NCI-H345 treated with DMSO at 0.1 percent for 48 hours (cell line): ENCODE measurements around the gene CHSY3.
A peak's percentile ranks its signal among the peaks of the same experiment; 100 is the strongest.

Experiments used
- DNase-seq: peaks from one replicate; lab custom pipeline; 2025; ENCODE audit not compliant: unreplicated experiment; lab: John Stamatoyannopoulos, UW

Gene CHSY3

DNA sequence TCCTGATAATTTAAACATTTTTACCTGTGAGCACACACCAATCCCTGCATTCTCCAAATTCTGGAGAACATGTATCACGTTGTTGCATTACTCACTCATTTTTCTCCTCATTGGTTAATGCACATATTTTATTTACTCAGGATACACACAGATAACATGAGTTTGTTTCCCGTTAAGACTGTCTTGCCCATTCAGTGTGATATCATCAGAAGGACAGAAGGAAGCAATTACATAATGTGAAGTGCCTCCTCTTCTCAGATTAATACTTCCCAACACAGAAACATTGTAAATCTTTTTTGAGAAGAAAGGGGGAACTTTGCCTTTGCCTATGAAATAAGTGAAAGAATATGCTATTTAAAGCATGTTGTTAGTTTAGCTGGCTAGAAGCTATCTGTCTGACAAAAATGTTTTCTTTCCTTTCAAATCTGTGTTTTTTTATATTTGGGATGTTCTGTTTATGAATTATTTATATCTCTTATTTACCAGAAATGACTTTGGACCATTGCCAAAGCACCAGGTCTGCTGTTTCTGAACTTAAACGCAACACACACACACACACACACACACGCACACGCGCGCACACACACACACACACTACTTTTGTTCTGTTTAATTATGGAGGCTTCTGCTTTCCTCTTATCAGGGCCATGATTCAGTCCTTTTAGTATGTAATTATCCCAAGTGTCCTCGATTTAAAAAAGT lies 186.5 kb downstream of the CHSY3 start:
- DNase-seq, result no peak

DNA sequence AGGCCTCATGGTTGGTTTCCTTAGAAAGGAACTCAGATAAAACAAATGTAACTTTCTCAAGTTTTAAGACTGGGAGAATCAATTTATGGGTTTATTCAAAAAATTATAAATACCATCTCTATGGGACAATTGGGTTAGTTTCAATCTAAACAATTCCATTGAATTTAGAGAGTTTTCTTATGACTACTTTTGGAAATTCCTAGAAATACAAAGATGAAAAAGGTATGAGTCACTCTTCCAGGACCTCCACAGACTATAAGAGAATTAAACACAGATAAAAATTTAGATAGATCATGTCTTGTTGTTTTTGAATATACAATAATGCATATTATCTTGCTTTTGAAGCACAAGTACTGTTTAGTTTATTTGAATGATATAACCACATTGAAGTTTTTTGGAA lies 188.7 kb downstream of the CHSY3 start:
- DNase-seq, result no peak

DNA sequence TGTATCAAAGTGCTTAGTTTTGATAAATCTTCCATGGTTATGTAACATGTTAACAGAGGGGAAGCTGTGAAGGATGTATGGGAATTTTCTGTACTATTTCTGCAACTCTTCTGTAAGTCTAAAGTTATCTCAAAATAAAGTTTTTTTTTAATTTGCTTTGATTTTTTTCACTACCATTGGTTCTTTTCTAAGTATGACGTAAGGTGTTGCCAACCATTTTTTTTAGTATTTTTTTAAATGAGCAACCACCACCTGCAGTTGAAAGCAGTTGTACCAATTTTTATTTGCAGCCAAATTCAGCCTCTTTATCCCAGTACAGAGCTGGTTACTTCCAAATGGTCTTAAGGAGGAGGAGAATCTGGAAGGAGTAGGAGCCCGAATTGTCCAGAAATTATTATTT lies 192.2 kb downstream of the CHSY3 start:
- no peak for DNase-seq

DNA sequence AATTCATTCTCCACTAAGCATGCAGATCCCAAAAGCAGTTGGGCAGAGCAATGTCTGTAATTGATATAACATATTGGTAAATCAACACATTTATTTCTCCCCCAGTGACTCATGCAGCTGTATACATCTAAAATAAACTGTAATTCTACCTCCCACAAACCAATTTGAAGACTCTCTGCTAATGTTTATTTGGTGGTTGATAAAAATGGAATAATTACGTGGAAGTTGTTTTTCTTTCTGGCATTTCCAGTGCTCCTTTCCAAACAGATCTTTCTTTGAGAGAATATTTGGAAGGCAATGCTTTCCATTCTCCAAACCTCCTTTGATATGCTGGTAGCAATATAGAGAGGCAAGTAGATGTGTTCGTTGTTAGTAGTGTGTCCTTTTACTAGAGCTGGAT lies 194.7 kb downstream of the CHSY3 start:
- no peak for DNase-seq

DNA sequence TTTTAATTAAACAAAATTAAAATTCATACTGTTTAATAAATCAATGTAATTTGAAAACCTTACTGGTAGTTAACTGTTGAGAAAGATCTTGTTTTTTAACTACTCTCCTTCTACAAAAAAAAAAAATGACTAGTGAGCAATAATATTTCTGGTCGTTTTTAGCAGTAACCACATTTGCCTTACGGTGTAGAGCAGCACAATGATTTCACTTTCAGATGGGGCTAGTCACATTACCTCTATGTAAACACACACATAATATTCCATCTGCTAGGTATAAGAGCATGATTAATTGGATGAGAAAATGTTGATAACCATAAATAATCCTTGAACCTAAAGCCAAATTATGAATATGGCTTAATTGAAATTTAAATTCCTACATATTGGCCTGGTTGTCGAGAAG lies 198.1 kb downstream of the CHSY3 start:
- DNase-seq, result no peak

DNA sequence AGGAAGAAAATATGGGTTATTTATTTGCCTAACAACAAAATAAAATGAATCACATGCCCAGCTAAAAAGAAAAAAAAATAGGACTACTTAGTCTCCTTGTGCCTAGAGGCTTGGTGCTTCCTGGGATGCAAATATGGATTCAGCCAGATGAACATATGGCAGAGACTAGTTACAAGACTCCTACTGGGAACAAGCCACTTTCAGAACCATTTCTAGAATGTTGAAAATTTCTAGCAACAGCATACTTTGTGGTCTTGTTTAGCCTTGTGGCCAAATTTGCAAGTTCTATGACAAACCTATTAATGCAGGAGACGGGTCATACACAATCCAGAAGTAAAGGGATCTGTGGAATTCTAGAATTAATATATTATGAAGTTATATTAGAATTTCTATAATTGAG lies 198.7 kb downstream of the CHSY3 start:
- no peak for DNase-seq

DNA sequence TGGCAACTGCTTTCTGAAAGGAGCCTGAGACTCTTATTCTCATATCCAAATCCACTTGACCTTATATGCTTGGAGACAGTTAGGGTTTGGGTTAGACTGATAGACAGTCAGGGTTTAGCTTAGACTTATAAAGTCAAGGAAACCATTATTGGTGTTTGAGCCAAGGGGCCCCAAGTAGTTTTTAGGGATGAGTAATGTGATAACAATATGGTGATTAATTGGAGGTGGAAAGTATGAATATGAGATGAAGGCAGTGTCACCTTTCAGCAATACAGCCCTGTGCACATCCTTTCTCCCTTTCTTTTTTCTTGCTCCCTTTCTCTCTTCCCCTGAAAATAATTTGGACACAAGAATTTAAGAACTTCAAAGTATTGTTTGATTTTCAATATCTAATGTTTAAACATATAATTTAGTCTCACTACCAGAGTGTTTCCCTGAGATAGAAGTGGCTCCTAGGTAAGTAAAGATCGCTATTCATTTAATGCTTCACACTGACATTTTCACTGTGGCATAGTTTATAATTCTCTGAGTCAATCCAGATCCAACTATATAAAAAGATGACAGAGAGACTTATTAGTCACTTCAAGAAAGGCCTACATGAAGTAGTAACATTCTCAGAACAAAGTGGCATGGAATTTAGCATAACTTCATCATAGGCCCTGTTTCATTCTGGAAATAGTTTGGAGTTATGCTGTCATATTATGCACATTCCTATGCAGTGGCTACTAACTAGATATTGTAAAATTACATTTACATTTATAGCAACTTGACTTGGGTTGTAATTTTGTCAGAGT lies 200.8 kb downstream of the CHSY3 start:
- DNase-seq, result no peak

DNA sequence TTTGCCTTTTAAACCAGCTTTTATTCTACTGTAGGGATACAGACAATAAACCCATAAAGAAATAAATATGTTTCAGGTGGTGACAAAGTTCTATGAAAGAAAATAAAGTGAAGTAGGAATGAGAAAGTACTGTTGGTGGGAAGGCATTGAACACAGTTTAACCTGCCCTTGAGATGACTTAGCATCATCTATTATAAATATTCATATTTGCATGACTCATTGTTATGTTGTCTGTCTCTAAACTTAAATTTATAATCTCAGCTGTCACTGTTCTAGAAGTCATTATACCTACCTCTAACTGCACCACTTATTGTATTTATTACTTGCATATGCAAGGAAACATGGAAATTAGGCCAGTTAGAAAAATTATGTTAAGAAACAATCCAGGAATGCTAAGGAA lies 202.2 kb downstream of the CHSY3 start:
- DNase-seq, result no peak

DNA sequence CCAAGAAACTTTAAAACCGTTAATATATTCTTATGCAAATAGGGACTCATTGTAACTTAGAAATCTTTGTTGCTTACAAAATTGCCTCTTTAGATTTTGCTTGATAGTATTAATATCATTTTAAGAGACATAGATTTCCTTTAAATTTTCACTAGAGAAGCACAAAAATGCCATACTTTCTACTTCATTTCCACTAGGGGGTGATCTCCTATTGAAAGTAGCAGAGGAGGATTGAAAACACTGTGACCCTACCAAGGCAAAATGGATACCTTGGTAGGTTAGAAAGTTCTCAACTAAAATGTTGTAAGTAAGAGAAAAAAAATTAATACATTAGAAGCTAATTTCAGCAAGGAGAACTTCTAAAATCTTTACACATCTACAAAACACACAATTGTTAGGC lies 204.9 kb downstream of the CHSY3 start:
- DNase-seq, result peak; percentile 0

DNA sequence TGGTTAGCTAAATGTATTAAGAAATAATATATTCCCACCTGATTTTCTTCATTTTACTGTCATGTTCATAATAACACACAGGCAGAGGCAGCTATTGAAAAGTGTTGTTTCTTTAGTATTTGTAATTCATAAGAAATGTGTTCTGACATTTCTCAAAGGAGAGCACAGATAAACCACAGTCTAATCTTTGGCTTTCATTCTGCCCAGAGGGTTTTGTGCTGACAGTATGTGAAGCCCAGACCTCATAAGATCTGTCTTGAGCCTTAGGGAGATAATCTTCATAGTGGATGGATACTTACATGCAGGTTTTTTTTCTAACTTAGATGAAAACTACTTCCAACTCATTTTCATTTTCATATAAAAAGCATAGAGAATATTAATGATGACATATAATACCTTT lies 206.1 kb downstream of the CHSY3 start:
- no peak for DNase-seq

DNA sequence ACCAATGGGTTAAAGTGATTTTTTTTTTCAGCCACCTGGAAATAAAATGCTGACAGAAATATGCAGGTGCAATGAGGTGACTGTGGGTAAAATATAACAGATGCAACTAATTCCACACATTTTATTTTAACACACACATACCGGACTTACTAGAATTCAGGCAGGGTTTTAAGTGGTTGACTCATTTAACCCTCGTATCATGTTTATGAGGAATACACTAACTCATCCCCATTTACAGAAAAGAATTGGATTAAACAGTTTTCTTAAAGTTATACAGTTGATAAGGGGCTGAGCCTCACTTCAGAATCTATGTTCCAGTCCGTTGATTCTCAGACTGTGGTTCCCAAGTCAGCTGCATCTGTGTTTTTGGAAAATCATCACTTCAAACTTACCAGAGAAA lies 207.5 kb downstream of the CHSY3 start:
- DNase-seq, result no peak

DNA sequence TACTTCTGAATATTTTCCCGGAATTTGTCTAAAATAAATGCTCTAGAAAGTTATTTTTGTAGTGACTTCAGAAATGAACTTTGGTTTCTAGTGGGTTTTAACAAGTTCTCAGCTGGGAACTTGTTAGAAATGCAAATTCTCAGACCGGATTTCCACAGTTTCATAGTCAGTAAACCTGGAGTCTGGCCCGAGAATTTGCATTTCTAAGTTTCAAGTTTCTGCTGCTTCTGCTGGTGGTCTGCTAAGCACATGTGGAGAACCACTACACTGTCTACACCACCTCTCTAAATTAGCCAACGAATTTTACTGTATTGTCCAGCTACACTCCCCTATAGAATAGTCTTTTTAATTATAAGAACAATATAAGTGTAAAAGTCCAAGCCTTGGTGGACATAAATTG lies 208.0 kb downstream of the CHSY3 start:
- no peak for DNase-seq

DNA sequence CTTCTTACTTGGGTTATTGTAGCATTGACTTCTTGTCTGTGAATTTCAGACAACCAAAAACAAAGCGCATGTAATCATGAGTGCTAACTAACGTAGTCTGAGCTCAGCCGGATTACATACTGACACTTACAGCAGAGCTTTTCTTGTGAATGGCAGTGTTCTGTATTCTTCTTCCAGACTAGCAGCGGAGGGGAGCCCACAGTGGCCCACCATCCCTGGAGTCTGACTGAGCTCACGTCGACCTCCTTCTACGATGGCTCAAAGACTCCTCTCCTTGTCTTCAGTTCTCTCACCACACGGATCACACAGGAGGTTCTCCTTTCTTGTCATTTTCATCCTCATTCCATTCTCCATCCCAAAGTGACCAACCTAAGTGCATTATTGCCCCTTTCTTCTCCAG lies 211.4 kb downstream of the CHSY3 start:
- DNase-seq, result no peak

DNA sequence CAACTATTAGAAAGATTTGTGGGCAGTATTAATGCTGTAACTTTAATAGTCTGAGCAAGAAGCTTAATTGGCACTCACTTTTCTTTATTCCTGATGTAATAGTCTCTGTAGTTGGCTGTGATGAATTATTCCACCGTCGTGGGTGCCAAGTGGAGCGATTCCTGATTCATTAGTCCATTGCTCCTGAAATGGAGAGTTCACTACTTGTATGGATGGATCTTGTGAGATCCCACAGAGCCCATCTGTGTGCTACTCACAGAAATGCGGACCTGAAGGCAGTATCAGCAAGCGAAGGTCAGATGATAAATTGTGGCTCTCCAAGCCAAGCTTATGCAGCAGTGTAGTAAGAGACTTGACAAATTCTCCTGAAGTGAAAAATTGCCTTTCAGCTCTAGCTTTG lies 212.2 kb downstream of the CHSY3 start:
- no peak for DNase-seq

DNA sequence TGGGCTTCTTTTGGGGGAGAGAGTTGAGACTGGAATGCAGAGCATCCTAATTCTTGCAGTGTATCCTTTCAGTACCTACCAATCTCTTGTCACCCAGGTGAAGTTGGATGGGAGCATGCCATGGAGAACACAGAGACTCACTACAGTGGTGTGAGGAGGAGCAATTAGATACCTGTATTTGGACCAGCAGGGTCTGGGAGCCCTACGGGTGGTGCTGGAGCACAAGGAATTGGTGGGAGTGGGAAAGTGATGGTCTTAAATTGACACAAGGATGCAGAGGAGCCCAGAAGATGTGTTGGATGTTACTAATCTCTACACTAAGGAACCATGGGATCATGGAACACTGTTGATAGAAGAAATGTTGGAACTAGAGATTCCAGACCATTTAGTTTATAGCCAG lies 212.7 kb downstream of the CHSY3 start:
- no peak for DNase-seq

DNA sequence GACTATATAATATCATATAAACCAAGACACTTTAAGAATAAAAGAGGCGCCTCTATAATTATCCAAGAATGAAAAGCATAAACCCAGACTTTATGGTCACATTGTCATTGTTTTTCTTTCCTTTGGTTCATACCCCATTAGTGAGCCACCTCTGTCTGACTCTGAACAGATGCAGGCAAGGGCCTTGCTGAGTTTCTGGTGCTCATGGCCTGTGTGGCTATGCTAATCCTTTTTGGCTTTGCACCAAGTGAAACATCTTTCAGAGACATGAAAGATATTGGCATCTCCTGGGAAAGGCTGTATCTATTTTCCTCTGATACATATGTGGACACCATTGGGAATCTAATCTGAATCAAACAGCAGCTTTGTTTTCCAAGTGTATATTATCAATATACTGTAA lies 222.5 kb downstream of the CHSY3 start:
- DNase-seq, result no peak

DNA sequence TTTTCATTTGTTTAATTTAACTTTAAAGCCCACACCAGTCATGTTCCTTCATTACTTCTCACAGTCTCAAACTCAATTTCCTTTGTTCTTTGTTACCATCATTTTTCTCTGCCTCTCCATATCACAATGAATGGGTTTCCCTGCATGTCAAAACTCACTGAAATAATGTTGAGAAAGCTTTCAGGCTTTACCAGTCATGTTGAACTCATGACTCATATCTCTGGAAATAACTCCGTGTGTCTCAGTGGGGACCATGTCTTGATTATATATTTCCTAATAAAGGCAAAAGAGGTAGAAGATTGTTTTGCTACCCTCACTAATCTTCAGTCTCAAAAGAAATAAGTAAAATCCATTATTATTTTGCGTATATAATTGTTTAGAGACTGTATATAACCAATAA lies 231.2 kb downstream of the CHSY3 start:
- DNase-seq, result no peak

DNA sequence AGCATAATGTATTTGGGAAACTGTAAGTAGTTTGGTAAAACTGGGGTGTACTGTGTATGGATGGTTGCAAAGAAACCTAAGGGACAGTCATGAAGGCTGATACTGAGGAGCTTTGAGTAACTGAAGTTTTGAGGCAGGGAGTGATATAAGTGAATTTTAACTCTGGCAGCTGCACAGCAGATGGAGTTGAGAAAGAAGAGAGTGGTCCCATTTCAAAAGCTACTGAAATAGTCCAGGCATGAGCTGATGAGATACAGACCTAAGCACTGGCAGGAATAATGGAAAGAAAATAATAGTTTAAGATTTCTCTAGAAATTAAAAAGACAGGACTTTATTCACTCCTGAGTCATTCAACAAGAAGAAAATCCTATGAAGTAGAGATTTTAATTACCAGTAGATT lies 232.0 kb downstream of the CHSY3 start:
- DNase-seq, result no peak

DNA sequence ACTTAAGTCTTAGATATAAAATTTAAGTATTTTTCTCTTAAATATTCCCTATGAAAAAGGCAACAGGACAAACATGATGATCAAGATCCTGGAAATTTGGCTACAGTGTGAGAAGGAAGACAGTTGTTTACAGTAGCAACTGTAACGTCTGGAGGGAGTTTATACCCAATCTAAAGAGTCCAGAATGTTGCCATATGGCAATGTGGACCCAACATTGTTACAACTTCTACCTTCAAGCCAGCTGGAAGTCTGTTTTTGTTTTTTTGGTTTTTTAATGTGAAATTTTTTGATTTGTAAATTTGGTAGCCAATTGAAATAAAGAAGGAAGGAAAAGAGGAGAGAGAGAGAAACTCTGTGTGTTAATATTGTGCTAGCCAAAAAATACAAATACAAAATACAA lies 233.4 kb downstream of the CHSY3 start:
- DNase-seq, result no peak

DNA sequence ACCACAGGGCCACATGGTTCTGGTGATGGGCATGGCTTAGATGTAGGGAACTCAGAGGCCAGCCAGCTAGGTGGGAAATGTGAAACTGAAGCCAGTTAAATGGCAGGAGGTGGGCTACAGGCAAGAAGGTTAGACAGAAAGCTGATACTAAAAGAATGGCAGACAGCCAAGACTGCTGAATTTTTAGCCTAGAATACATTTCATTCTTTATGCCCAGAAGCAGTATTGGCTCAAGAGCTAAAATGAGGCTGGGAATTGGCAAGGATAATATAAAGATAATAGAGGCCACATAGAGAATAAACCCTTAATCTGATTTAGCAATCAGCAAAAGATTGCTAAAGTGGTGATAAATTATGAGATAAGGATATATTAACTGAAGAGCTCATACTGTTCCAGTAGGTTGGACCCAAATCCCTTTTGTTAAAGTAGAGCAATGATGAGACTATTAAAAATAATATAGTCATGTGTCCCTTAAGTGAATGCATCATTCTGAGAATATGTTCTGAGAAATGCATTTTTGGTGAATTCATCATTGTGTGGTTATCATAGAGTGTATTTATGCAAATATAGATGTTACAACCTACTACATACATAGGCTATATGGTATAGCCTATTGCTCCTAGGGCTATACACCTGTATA lies 234.3 kb downstream of the CHSY3 start:
- DNase-seq, result no peak

DNA sequence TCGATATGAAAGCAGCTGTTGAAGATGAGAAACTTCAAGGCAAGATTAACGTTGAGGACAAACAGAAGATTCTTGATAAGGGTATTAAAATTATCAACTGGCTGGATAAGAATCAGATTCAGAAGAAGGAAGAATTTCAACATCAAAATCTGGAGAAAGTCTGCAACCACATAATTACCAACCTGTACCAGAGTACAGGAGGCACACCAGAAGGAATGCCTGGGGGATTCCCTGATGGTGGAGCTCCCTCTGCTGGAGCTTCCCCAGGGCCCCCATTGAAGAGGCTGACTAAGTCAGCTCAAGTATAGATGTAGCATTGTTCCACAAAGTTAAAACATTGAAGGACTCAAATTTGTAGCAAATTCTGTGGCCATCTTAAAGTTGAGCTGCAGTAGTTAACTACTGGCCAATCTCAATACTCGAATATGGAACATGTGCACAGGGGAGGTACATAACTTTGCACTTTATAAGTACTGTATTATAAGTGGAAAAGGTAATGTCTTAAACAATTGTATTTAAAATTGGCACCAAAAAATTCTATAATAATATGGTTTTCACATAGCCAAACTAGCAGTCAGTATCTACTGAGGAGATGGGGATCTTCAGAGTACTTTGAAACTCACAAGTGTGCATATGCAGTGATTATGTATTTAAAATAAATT lies 237.5 kb downstream of the CHSY3 start:
- DNase-seq, result no peak

DNA sequence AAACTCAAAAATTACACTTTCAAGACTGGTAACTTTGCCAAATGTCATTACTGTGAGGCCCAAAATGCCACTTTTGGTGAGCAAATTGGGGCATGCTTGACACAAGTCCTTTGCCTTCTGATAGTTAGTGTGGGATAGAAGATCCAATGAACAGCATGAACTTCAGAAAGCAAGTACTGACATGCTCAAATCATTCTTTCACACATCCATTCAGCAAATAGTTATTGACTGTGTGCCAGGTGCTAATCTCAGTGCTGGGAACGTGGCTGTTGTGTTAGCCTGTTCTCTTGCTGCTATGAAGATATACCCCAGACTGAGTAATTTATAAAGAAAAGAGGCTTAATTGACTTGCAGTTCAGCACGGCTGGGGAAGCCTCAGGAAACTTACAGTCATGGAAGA lies 247.0 kb downstream of the CHSY3 start:
- no peak for DNase-seq
